Right renal cortex interstitium (tissue), 3 donors: ENCODE measurements around the gene SLC25A23. TPM values are rescaled to one million over a fixed set of nuclear protein-coding genes. Genes with fewer than 3 reads are reported as not detected.

Experiments used
- DNase-seq, 3 donors: peaks; one replicate each; pipeline ENCODE4 v3.0.0-alpha.2; 2013; ENCODE audit warnings: low read depth in 3 of 3, low spot score in 2 of 3
- polyA plus RNA-seq, 3 donors: library from polyadenylated mRNA; unstranded; fragments of 120-200 nt; gene quantifications; one replicate each; pipeline ENCODE4 v1.2.1, GENCODE V29; 2013; ENCODE audit not compliant: insufficient read length in 3 of 3

Gene SLC25A23
- polyA plus RNA-seq, 3 donors: 66.1 to 76.8 (median 66.4) TPM

DNA sequence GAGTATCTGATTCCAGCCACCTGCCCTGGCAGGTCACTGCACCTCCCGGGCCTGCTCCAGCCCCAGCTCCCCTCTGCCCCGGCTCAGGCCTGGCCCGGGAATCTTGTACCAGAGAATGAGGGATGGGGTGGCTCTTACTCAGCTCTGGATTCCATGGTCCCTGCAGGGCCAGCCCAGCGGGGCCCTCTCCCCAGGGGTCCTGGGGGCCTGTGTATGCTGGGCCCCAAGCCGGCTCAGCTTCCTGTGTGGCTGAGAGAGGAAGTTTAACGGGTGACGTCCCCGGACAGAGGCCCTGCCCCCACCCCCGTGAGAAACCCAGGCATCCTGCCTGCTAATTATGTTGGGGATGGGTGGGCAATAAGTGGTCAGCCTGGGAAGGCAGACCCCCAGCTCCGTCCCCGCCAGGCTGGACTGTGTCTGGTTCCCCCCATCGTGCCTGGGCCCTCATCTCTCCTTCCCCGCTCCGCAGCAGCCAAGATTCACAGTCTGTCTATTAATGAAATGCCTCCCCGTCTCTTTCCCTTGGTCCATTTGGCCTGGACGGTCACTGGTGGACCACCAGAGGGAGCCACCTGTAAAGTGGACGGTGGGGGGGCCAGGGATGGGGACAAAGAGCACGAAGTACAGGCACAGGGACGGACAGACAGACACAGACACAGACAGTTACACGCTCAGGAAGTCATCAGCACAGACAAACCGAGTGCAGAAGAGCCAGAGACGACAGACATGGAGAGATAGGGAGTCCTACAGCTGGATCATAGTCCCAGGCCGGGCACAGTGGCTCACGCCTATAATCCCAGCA lies 22.1 kb upstream of the SLC25A23 start, which contains the start of gene DENND1C:
TSS of gene DENND1C (minus strand) at position 247 of the 802 bp plus-strand sequence. CDS start at position 155, 92 bp downstream.
- no peak for DNase-seq

DNA sequence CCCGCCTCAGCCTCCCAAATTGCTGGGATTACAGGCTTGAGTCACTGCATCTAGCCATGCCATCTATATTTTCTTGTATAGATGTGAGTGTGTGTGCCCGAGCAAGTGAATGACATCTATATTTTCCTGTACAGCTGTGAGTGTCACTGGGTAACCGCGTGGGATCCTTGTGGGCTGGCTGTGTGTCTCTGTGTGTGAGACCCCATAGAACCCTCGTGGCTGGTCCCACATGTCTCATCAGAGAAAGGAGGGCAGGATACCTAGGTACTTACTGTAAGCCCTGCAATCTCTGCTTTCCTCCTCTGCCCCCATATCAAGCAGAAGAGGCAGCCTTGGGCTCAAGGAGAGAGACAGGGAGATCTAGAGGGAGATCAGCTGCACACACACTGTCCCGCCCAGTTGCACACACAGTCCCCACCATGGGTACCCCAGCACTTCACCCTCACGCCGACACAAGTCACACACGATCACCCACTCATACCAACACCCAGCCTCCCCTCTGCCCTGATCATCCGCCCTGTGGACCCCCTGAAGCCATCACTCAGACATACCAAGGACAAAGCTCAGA lies 21.3 kb upstream of the SLC25A23 start:
- DNase-seq: no peak

DNA sequence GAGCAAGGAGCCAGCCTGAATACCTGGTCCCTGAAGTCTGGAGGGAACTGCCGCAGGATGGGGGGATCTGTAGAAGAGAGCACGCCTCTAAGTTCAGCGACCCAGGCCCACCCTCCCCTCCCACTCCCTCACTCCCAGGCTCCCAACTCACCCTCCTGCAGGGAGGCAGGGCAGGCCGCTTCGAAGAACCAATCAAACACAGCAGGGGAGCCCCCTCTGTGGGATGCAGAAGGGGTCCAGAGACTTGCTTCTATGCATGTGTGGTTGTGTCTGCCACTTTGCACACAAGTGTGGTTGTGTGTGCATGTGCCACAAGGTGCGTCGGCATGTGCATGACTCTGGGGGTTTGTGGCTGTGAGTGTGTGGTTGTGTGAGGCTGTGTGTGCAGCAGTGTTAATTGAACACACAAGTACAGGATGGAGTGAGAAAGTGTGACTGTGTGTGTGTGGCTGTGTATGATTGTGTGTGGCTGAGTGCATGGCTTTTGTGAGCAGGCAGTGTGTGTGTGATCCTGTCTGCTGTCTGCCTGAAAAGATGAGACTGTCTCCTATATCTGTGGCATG lies 20.3 kb upstream of the SLC25A23 start:
- no peak for DNase-seq

DNA sequence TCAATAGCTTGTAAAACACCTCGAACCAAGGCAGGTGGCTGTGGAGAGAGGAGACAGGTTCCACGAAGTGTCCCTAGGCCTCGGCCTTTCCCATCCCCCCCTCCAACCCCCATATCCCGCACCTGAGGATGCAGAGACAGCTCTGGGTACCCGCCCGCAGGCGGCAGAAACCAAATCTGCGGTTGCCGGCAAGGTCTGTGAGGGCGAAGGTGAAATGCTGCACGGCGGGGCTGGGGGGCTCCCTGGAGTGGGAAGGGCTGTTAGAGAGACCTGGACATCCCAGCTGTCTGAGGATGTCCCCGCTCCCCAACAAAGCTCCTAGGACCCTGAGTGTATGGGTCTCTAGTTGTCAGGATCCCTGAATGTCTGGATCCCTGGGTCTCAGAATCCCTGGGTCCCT lies 19.2 kb upstream of the SLC25A23 start:
- DNase-seq: no peak

DNA sequence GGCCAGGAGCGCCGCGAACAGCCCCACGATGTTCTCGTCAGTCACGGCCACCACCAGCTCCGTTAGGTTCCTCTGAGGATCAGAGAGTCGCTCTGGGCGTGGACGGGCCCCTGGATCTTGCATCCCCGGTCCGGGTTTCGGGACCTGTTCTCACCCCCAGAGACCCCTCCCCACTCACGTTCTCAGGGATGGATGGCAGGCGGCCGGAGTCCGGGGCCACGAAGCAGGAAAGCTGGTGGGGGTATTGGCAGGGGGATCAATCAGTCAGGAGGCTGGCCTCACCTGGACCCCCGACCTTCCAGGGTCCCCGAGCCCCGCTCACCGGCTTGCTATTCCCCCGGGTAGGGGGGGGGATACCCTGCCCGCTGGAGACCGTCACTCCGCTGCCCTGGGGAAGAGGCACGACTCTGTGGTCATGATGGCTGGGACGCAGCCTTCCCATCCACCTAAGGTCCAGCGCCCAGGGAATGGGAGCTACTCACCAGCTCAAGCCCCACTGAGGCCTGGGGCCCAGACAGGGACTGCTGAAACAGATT lies 17.4 kb upstream of the SLC25A23 start:
- no peak for DNase-seq

- DNase-seq: peak in 2 of 3 donors; percentile 48 to 67
These were observed 16.7 kb upstream of the SLC25A23 start for GRCh38 chr19:6476155-6476895.

- DNase-seq: no peak
These were observed 15.9 kb upstream of the SLC25A23 start for GRCh38 chr19:6475321-6476108.

DNA sequence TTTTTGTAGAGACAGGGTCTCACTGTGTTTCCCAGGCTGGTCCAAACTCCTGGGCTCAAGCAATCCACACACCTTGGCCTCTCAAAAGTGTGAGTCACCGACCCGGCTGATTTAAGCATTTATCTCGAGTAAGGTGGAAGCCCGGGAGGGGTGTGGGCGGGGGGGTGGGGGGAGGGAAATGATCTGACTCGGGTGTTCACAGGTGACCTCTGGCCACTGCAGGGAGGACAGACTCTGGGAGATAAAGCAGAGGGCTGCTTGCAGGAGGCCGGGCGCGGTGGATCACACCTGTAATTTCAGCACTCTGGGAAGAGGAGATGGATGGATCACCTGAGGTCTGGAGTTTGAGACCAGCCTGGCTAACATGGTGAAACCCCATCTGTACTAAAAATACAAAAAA lies 14.1 kb upstream of the SLC25A23 start:
- DNase-seq: no peak

- no peak for DNase-seq
These were observed 13.1 kb upstream of the SLC25A23 start for GRCh38 chr19:6472713-6473112.

DNA sequence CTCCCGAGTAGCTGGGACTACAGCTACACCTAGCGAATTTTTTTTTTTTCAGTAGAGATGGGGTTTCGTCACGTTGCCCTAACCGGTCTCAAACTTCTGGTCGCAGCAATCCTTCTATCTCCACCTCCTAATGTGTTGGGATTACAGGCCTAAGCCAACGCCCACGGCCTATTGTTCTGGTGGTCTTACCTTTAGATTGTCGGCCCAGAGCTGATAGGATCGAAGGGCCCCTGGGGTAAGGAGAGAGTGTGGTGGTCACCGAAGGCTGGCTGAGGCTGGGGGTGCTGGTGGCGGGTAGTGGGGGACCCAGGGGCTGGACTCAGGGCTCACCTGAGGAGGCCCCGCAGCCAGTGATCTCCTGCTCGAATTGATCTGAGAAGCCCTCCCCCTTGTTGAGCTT lies 11.5 kb upstream of the SLC25A23 start:
- no peak for DNase-seq

DNA sequence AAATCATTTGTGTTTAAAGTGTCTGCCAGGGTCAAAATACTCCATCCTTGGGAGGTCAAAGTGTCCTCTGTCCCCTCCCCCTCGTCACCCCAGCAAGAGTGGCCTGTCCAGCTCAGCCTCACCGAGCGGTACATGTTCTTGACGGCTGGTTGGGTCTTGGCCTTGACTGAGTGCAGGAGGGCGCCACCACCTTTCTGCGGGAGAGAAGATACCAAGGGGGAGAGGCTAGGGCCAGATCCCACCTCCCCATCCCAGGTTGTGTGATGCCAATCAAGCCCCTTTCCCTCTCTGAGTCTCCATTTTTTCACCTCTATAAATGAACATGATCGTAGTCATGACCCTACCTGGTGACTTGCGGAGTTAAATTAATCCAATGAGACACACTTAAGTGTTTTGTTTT lies 10.6 kb upstream of the SLC25A23 start:
- no peak for DNase-seq

GRCh38 chr19:6467384-6467783 lies 7.8 kb upstream of the SLC25A23 start:
- no peak for DNase-seq

- DNase-seq: no peak
These were observed 7.1 kb upstream of the SLC25A23 start for GRCh38 chr19:6466526-6467248.

DNA sequence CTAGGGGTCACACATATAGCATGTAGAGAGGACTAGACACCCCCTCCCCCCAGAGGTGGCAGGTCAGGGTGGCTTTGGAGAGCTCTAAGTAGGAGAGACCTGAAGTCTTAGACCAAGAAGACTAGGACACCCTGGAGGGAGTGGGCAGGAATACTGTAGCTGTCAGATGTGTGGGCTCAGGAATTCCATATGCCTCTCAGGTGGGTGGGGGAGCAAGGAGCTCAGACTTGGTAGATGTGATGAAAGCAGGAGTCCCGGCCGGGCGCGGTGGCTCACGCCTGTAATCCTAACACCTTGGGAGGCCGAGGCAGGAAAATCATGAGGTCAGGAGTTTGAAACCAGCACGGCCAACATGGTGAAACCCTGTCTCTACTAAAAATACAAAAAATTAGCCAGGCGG lies 6.1 kb upstream of the SLC25A23 start:
- no peak for DNase-seq

- no peak for DNase-seq
These were observed 5.4 kb upstream of the SLC25A23 start for GRCh38 chr19:6465006-6465405.

DNA sequence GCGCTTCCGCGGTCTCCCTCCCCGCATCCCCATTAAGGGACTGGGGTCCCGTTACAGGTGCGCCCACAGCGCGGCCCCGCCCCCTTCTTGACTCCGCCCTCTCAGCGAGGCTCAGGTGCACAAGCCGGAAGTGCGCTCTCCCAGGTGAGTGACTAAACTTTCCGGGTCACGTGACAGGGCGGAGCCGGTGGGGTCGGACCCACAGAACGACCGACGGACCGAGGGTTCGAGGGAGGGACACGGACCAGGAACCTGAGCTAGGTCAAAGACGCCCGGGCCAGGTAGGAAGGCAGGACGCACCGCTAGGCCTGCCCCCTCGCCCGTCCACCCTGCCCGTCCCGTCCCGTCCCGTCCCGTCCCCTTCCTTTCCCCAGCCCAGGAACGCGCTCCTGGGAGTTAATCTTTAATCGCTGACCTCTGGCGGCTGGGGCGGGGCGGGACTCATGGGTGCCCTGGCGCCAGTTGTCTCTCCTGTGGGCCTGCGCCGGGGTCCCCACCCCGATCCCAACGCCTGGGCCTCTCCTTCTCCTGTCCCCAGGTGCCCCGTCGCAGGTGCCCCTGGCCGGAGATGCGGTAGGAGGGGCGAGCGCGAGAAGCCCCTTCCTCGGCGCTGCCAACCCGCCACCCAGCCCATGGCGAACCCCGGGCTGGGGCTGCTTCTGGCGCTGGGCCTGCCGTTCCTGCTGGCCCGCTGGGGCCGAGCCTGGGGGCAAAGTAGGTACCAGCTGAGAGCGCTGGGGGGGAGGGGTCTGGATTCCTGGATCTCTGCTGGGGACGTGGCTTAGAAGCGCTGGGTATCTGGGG lies 4.7 kb upstream of the SLC25A23 start, which contains the start of gene CRB3:
TSS of gene CRB3 (plus strand) at position 202 of the 804 bp plus-strand sequence. CDS start at position 633, 431 bp downstream.
- peak in 2 of 3 donors; percentile 29 to 67 for DNase-seq

DNA sequence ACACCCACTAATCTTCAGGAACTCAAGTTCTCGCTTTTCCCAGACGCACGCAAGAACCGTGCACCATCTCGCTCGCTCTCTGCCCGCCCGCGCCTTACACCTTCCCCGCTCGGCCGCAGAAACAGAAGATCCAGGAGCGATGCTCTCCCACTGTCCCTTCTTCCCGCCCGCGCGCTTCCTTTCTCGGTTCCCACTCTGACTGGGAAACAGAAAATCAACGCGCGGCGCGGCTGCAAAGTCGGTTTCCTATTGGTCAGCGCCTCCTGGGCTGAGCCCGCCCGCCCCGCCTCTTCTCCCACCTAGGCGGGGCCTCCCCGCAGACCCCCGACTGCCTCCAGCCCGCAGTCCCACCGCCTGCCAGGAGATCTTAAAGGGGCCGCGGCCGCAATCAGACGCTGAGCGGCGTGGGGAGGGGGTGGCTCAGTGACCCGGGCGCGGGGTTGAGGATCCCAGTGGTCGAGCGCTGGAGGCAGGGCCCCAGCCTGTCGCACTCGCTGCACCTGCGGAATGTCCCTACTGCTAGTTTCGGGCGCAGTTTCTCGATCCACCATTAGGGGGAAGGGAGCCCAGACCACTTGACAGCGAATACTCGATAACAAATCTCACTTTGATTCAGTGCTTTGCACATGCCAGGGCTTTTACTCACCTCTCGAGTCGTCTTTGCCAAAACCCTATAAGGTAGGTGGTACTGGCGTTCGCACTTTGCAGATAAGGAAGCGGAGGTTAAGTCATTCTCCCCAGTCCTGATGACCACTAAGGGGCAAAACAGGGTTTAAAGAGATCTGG lies 700 bp upstream of the SLC25A23 start:
- peak; percentile 89 to 99 (median 96) for DNase-seq
